ENCODE data around the gene NCKAP5. TPM values are rescaled to one million over a fixed set of nuclear protein-coding genes. Genes with fewer than 3 reads are reported as not detected.

Gene NCKAP5
- total RNA-seq, 4 donors from 2014 or later, result 0.55 to 6.6 (median 3.3) TPM; not detected in 1

DNA sequence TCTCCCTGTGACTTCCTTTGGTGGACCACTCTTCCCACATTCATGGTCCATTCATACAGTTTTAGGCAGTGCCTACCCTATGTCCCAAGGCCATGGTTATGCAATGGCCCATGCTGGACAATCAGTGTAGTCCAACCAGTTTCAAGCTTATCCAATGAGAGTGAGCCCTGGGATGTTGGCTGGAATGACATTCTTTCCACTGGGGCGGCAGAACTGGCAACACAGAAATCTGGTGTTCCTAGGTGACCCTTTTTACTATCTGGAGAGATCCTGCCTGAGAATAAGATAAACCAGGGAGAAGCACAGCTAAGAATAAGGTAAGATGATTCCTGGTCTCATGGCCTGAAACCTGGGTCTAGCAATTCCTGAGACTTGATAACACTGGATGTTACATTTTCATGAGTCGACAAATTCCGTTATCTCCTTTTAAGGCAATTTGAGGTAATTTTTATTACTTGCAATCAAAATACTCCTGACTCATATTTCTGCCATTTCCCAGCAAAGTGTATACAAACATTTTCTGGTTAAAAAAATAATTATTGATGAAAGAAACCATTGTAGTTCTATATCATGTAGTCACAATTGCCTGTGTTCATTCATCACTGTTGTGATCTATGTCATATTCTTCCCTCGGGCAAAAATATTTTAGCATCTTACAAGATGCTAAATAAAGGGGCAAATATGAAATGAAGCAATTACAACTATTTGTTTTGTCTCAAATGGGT is 626.8 kb downstream of the NCKAP5 start:
- Histone ChIP-seq H3K9me3 (no peaks in the 10 kb centered on the region), H3K27ac (no peak overlapping the region), H3K4me3 (no peak overlapping the region), H3K27me3 (no peaks in the 10 kb centered on the region), H3K4me1 (no peaks in the 10 kb centered on the region), H3K36me3 (no peaks in the 10 kb centered on the region)
- no peak for TF ChIP-seq POLR2A (IDR thresholded peaks at IDR 0.05)
- TF ChIP-seq, protein P1, sequence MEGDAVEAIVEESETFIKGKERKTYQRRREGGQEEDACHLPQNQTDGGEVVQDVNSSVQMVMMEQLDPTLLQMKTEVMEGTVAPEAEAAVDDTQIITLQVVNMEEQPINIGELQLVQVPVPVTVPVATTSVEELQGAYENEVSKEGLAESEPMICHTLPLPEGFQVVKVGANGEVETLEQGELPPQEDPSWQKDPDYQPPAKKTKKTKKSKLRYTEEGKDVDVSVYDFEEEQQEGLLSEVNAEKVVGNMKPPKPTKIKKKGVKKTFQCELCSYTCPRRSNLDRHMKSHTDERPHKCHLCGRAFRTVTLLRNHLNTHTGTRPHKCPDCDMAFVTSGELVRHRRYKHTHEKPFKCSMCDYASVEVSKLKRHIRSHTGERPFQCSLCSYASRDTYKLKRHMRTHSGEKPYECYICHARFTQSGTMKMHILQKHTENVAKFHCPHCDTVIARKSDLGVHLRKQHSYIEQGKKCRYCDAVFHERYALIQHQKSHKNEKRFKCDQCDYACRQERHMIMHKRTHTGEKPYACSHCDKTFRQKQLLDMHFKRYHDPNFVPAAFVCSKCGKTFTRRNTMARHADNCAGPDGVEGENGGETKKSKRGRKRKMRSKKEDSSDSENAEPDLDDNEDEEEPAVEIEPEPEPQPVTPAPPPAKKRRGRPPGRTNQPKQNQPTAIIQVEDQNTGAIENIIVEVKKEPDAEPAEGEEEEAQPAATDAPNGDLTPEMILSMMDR (IDR thresholded peaks at IDR 0.05), result no peak
- intact Hi-C loops (cut with DNase I; ENCODE audit: low total_unique reads), result no loop called here
- DNase-seq, result no peak

DNA sequence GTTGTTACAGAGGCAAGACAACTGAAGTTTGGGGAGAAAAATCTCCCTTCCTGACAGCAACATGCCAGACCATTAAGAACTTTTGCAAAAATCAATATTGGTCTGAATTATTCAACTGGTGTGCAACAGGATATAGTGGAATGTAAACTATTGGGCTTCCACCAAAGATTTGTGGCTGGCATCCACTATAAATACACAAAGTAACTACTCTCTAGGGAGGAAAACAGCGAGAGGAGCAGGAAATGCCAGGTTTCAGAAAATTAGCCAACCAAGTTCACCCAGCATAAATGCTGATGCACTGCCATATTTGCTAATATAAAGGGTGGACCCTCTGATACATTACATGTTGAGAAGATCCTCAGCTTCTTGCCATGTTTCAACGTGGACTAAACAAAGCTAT is 630.6 kb downstream of the NCKAP5 start:
- no peak for DNase-seq
- intact Hi-C loops (cut with DNase I; ENCODE audit: low total_unique reads), result no loop called here

DNA sequence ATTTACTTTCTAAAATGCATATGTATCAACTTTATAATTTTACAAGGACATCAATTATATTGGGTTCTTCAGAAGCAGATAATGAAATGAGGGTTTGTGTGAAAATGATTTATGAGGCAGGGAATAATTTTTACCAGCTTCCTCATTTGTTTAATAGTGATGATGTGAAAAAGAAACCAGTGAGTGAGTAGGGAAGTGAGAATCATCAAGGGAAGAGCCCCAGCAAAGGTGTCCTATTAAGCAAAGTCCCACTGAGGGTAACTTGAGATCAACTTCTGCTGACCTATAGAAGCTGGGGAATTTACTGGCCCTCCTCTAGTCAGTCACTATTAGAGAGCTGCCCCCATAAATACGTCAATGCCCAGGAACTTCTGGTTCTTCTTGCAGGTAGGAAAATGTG is 631.5 kb downstream of the NCKAP5 start:
- Histone ChIP-seq H3K27me3 (no peaks in the 10 kb centered on the region), H3K27ac (no peak overlapping the region), H3K4me3 (no peak overlapping the region), H3K36me3 (no peaks in the 10 kb centered on the region), H3K4me1 (no peaks in the 10 kb centered on the region), H3K9me3 (no peaks in the 10 kb centered on the region)
- TF ChIP-seq POLR2A (IDR thresholded peaks at IDR 0.05), result no peak
- TF ChIP-seq, protein P1 (IDR thresholded peaks at IDR 0.05), result no peak
- intact Hi-C loops (cut with DNase I; ENCODE audit: low total_unique reads), result no loop called here
- DNase-seq, result no peak

More for the DNA sequence above, 630.6 kb downstream of the NCKAP5 start:
- H3K27ac ChIP-seq, result no peak overlapping the region
- H3K9me3 ChIP-seq, result no peaks in the 10 kb centered on the region
- no peaks in the 10 kb centered on the region for H3K4me1 ChIP-seq
- TF ChIP-seq, protein P1 (IDR thresholded peaks at IDR 0.05), result no peak
- TF ChIP-seq POLR2A (IDR thresholded peaks at IDR 0.05), result no peak
- no peaks in the 10 kb centered on the region for H3K27me3 ChIP-seq
- no peak overlapping the region for H3K4me3 ChIP-seq
- H3K36me3 ChIP-seq, result no peaks in the 10 kb centered on the region

DNA sequence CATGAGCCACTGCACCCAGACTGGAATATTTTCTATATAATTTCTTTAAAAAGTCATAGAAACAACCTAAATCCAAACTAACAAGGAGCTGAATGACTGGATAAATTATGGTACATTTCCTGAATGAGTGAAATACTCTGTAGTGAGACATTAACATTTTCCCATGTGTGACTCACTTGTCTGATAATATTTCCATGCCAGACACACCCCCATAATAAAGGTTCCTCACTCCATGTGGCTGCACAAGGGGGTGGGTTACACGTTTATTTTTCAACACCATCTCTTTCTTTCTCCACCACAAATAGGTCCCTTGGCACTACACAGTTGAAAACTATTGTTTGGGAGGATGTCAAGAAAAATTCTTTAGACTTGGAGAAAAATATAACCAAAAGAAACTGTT is 632.0 kb downstream of the NCKAP5 start:
- intact Hi-C loops (cut with DNase I; ENCODE audit: low total_unique reads), result no loop called here
- DNase-seq, result no peak
- TF ChIP-seq, protein P1 (IDR thresholded peaks at IDR 0.05), result no peak
- TF ChIP-seq POLR2A (IDR thresholded peaks at IDR 0.05), result no peak
- H3K9me3 ChIP-seq, result no peaks in the 10 kb centered on the region
- no peaks in the 10 kb centered on the region for H3K27me3 ChIP-seq
- H3K36me3 ChIP-seq, result no peaks in the 10 kb centered on the region
- no peak overlapping the region for H3K4me3 ChIP-seq
- H3K4me1 ChIP-seq, result no peaks in the 10 kb centered on the region
- H3K27ac ChIP-seq, result no peak overlapping the region

DNA sequence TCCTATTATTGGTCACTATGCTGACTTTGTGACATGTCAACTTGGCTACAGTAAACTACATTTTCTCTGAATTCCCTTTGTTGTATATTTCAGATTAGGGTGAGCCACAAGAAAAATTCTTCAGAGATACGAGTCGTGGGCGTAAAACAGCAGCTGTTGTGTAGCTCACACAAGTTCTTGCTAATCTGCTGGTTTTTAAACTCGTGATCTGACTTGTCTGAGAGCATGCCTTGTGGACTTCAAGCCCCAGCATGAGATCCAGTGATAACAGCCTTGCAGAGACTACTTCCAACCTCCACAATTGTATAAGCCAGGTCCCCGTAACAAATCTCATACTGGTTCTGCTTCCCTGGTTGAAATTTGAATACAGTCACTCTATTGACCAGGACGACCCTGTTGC is 638.5 kb downstream of the NCKAP5 start:
- Histone ChIP-seq H3K4me3 (no peak overlapping the region), H3K27ac (no peak overlapping the region), H3K27me3 (no peaks in the 10 kb centered on the region), H3K36me3 (no peaks in the 10 kb centered on the region), H3K9me3 (no peaks in the 10 kb centered on the region), H3K4me1 (no peaks in the 10 kb centered on the region)
- no peak for DNase-seq
- no peak for TF ChIP-seq POLR2A (IDR thresholded peaks at IDR 0.05)
- intact Hi-C loops (cut with DNase I; ENCODE audit: low total_unique reads), result no loop called here
